Hematopoietic multipotent progenitor cell treated with erythropoietin and hydrocortisone succinate and interleukin-3 and kit ligand, for 17 days (in vitro differentiated cells): Measurements from ENCODE around the gene ZFYVE28.
"Not testable (repeated sequence)": the region's sequence is repeated elsewhere in the genome, so short reads cannot be mapped to it uniquely, and the experiment has no call there.

Experiments
- DNase-seq: peaks from one replicate; pipeline ENCODE4 v3.0.0-alpha.2; 2015; ENCODE audit warnings: low spot score

Gene ZFYVE28

DNA sequence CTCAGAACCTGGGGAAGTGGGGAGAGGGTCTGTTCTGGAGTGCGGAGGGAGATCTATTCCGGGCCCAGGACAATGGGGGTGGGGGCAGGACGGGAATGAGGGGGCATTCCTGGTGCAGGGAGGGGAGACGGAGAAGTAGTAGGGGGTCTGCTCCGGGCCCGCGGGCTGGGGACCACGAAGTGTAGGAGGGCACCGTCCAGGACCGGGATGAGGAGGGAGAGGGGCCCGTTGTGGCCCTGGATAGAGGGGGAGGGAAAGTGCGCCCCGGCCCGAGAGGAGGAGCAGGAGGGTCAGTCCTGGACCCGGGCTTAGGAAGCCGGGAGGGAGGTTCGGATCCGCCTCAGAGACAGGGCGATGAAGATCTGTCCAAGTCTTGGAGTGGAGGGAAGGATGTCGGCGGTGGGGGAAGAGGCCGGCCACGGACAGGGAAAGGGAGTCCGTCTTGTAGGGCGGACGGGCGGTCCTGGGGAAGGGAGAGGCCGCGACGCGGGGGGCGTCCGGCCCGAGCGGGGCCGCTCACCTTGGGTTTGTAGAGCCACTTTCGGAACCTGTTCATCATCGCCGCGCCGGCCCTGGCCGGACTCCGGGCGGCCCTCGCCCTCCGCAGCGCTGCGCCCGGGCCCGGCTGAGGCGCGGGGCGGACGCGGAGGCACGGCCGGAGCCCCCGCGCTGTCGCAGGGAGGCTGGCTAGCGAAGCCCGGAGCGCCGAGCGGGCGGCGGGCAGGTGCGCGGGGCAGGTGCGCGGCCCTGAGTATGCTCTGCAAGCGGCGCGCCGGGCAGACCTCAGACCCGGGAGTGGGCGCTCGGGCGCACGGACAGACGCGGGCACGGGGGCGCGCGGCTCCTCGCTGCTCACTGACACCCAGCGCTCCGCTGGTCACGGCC is at the start of gene ZFYVE28:
TSS of gene ZFYVE28 (minus strand) at position 881 of the 885 bp plus-strand sequence. CDS start at position 559, 322 bp downstream.
- DNase-seq, result no peak

DNA sequence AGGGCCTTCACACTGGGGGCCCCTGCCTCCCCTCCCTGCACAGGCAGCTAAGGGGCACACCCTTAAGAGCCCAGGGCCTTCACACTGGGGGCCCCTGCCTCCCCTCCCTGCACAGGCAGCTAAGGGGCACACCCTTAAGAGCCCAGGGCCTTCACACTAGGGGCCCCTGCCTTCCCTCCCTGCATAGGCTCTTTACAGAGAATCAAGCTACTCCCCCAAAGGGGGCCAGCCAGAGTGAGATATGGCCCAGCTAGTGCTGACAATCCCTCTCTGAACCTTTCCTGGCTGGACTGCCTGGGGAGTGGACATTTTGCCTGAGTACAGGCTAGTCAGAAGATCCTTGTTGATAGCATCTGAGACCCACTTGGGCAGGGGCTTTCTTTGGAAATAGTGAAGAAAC is 47.1 kb upstream of the ZFYVE28 start:
- DNase-seq, result not testable (repeated sequence)

- DNase-seq, result no peak
Observed at GRCh38 chr4:2465032-2465431, 46.6 kb upstream of the ZFYVE28 start.

DNA sequence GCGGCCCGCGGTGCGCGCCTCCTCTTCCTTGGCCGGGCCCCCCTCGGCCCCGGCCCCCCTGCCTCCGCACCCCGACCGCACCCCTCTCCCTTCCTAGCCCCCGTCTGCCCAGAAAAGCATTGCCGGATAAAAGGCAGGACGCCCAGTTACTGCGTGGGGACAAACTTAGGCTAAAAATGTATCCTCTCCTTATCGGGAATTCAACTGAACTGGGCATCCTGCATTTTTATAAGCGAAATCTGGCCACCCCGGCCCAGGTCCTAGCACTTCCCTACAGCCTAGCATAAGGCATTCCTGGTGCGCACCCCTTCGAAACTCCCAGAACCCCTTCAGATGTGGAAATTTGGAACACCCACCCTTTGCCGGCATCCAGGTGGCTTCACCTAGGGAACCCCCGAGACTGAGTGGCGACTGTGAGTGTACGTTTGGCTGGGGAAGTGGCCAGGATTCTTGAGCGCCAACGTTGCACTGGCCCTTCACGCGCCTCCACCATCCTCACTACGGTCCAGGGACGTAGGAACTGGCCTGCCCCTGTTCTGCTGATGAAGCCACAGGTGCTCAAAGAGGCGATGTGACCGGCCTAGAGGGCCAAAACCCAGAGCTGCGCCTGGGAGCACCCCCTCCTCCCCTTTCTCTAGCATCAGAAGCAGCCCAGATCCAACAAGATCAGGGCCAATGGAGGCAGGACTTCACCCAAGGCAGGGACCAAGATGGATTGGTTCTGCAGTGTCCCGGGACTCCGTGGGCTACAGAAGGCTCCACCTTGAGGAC is 44.7 kb upstream of the ZFYVE28 start:
- no peak for DNase-seq

- DNase-seq, result no peak
Observed at GRCh38 chr4:2462218-2462991, 44.0 kb upstream of the ZFYVE28 start.

GRCh38 chr4:2461246-2461960 is 43.0 kb upstream of the ZFYVE28 start:
- no peak for DNase-seq

- DNase-seq, result no peak
Observed at GRCh38 chr4:2459589-2460349, 41.3 kb upstream of the ZFYVE28 start.

DNA sequence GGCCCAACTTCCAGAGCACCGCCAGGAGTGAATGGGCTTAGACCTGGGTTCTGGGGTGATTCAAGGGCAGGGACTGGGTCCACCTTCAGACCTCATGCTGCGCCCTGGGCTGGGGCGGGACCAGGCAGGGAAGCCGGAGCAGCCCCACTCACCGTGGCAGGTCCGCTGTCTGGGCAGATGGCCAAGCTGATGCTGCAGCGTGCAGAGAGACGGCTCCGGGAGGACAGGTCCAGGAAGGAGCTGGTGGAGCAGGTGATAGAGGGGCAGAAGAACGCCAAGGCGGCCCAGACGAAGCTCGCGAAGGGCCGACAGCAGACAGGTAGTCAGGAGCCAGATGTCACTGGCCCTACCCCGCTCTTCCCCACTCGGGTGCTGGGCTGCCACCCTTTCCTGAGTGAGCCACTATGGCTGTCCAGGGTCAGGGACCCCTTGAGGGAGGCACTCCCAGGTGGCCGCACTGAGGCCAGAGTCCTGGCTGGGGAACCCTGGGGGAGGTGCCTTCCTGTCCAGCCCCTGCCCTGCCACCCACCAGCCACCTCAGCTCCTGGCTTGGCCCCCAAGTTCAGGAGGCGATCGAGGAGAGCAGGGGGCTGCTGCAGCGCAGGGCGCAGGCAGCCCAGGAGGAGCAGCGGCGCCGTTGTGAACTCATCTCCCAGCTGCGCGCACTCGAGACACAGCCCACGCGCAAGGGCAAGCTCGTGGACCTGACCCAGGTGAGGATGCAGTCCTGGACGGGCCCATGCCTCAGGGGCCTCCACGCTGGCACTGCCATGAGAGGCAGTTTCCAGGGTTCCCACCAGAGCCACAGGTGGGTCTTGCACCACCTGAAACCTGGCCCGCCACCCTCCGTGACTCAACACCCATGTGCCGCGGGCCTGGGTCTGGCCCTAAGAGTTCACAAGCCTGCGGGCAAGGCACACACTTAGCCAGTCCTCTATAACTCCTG is 40.4 kb upstream of the ZFYVE28 start:
- no peak for DNase-seq

- no peak for DNase-seq
Observed at GRCh38 chr4:2457481-2458295, 39.2 kb upstream of the ZFYVE28 start.

DNA sequence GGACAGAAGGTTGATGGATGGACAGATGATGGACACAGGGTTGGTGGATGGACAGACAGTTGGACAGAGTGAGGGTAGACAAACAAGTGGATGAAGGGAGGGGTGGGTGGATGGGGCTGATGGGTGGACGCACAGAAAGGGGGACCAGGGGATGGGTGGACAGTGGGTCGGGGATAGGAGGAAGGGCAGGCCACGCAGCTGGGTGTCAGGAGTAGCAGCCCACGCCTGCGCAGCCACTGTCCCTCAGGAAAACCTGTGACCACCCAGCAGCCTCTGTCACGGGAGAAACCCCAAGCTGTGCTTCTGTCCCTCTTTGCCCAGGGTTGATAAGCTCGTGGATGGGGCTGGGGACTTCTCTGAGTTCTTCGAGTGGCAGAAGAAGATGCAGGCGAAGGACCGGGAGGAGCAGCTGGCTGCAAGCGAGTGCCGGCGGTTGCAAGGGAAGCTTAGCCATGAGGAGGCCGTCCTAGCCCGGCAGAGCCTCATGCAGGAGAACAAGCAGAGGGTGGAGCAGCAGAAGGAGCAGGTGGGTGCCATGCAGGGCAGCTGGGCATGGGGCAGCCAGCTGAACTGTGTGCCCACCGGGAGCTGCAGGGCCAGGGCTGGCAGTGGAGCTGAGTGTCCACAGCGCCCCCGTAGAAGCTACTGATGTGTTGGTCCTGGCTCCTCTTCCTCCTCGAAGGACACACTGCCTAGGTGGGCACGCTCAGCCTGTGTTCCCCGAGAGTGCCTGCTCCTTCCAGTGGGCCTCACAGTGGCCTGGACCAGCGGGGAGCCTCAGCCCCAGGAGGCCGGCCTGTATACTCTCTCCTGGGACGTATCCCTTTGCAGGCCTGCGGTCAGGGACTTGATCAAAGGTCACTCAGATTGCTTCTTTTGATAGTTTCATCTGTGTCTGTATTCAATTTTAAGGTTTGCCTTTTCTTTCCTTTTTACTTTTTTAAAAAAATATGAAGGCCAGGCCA is 33.7 kb upstream of the ZFYVE28 start:
- DNase-seq, result no peak

GRCh38 chr4:2451036-2451520 is 32.6 kb upstream of the ZFYVE28 start:
- no peak for DNase-seq

DNA sequence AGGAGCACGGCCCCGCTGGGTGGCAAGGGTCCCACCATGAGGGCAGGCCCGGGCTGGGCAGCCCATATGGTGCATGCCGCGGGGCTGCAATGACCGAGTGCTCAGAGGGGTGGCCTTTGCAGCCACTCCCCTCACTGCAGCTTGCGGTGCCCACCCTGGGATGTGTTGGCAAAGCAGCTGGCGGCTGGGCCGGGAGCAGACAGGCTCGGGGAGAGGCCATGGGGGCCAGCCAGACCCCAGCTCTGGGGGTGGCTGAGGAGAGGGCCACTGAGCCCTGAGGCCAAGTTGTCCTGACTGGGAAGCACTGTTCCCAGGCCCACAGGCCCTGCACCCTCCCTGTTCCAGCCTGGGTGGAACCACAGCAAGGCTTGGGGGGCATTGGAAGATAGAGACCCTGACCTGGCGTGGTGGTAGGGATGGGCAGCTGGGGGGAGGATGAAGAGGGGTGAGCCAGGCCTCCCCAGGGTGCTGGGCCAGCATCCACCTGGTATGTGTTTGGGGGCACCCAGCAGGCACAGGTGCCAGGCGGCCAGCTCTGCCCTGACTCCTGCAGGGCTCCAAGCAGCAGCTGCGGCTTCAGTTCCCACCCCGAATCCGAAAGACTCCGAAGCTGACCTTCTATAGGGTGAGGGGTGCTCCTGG is 32.1 kb upstream of the ZFYVE28 start:
- DNase-seq, result no peak

DNA sequence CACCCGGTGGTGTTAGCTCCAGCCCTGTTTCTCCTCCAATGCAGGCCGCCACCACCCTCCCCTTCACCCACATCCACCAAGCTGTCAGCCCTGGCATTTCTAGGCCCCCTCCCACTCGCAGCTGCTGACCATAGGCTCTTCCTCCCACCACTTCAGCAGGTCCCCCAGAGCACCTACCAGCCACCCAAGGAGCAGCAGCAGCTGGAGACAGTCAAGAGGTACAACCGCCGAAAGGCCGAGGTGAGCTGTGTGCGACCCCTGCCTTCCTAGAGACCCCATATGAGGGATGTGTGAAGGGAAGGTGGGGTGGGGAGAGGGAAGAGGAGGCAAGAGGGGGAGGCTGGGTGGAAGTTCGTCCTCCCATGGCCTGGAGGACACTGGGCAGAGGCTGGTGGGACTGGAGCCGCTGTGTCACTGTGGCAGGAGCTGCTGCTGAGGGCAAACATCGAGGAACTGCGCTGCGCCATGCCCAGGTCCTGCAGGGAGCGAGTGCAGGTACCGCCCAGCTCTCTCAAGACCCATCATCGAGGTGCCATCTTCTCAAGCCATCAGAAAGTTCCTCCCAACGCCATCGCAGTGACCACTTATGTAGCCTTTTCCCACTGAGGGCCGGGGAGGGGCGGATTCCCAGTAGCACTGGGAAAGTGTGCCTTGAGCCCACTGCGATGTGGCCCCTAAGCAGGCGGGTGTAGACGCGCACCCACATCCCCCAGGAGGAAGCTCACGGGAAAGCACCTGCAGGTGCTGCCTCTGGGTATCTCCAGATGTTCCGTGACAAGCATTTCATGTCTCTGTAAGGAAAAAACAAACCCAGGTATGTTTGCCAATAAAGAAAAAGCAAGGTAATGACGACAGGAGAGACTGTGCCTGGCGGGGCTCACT is 31.3 kb upstream of the ZFYVE28 start:
- no peak for DNase-seq

DNA sequence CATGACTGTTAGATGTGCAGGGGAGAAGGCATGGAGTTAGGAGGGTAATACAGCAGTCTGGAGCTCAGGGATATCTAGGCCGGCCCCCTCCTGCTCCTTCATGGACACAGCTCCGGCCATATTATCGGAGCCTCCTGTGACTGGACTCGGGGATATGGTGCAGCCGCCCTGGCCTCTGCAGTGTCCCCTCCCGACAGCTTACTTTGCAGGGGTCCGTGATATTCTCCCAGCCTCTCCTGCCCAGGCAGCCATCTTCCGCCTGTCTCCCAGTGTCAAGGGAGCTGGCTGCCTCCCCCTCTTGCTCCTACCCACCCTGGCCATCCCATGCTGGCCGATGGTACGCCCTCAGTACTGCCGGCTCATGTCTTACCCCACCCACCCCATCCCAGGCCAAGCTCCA is 30.6 kb upstream of the ZFYVE28 start:
- no peak for DNase-seq

GRCh38 chr4:2448589-2448988 is 30.1 kb upstream of the ZFYVE28 start:
- DNase-seq, result no peak
